Measurements from ENCODE around the gene MUC2. TPM values are rescaled to one million over a fixed set of nuclear protein-coding genes. Genes with fewer than 3 reads are reported as not detected.

MUC2 gene
- not detected in 2 replicates for total RNA-seq

DNA sequence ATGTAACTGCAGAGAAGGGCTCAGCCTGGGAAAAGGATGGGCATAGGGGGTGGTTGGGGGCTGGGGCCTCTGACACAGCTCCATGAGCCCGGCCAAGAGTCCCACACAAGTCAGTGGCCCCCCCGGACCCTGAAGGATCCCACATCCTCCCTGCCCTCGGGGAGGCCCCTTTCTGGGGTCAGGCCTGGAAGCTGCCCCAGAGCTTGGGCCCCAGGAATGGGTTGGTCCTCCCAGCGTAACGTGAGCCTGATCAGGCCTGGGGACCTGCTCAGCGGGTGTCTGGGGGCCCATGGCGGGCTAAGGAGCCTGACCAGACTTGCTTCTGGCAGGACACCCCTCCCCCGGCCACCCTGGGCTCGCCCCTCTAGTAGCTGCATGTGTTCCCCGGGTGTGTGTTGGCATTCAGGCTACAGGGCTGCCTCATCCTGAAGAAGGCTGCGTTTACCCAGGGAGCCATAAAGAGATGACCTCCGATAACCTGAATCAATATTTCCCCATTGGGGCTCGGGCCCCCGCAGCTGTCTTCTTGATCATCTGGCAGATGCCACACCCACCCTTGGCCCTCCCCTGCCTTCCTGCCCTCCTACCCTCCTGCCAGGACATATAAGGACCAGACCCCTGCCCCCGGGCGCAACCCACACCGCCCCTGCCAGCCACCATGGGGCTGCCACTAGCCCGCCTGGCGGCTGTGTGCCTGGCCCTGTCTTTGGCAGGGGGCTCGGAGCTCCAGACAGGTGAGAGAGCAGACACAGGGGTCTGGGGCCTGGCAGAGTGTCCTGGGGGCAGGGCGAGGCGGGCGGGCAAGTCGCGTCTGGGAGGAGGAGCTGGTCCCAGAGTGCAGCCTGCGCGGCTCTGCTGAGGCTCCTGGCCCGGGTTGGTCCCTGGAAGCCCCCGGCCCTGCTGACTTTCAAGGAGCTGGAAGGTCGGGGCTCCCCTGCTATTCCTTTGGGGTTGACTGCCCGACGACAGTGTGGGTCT lies at the start of gene MUC2:
Gene MUC2, plus strand, starts transcription at position 631 of the 978 bp plus-strand sequence.

GRCh38 chr11:1036303-1036923 lies 38.3 kb upstream of the MUC2 start, which contains the start of gene MUC6:
MUC6 (minus strand) TSS chr11:1036718; CDS start chr11:1036655, 63 bp downstream.

Other genes starting within 250 kb of the MUC2 start
- gene CRACR2B, start 247.0 kb upstream of the MUC2 start, total RNA-seq, result 0.37 and 0.78 TPM in 2 replicates
- 188 and 225 TPM in 2 replicates for gene CD151, start 241.9 kb upstream of the MUC2 start, total RNA-seq
- 122 and 125 TPM in 2 replicates for gene POLR2L, start 232.3 kb upstream of the MUC2 start, total RNA-seq
- gene TSPAN4, start 232.0 kb upstream of the MUC2 start, total RNA-seq, result 143 and 195 TPM in 2 replicates
- gene CHID1, start 164.1 kb upstream of the MUC2 start, total RNA-seq, result 42.8 and 43.4 TPM in 2 replicates
- 46.7 and 54.3 TPM in 2 replicates for gene AP2A2, start 149.0 kb upstream of the MUC2 start, total RNA-seq
- not detected in 2 replicates for gene MUC6, start 38.2 kb upstream of the MUC2 start, total RNA-seq
- gene MUC5AC, start 83.1 kb downstream of the MUC2 start, total RNA-seq, result not detected in 2 replicates
- not detected in 2 replicates for gene MUC5B, start 148.2 kb downstream of the MUC2 start, total RNA-seq
- 23.1 and 25.8 TPM in 2 replicates for gene TOLLIP, start 234.8 kb downstream of the MUC2 start, total RNA-seq

Measured in subcutaneous preadipocyte (primary cell).